Mesendoderm (in vitro differentiated cells): ENCODE data around the gene TAB2.

Source experiments
- DNase-seq: peaks from one replicate; pipeline ENCODE4 v3.0.0; 2013
- H2AK5ac ChIP-seq: 2 replicates; pipeline ENCODE4 v1.6.1; 2013; ENCODE audit warnings: low read length, inconsistent platforms
- H2BK120ac ChIP-seq: 2 replicates; pipeline ENCODE4 v1.6.1; 2013; ENCODE audit warnings: low read depth, mild to moderate bottlenecking, low read length, moderate library complexity, mixed read lengths
- H2BK15ac ChIP-seq: replicated peaks from 2 replicates; pipeline ENCODE4 v1.6.1; 2013; ENCODE audit warnings: low read depth, mild to moderate bottlenecking, moderate library complexity
- H2BK5ac ChIP-seq: 2 replicates; pipeline ENCODE4 v1.6.1; 2013; ENCODE audit warnings: low read length, inconsistent platforms
- H3K18ac ChIP-seq: 2 replicates; pipeline ENCODE4 v1.6.1; 2013; ENCODE audit warnings: mild to moderate bottlenecking, low read length, mixed read lengths
- H3K23ac ChIP-seq: one replicate; pipeline ENCODE4 v1.6.1; 2013; ENCODE audit warnings: low read length
- H3K27ac ChIP-seq: 2 replicates; pipeline ENCODE4 v1.5.1; 2013; ENCODE audit warnings: low read depth, mild to moderate bottlenecking, inconsistent platforms, low read length, moderate library complexity
- H3K27me3 ChIP-seq: 2 replicates; pipeline ENCODE4 v1.6.1; 2013; ENCODE audit warnings: low read length, control low read depth, mild to moderate bottlenecking, inconsistent platforms; ENCODE audit not compliant: insufficient read depth, poor library complexity
- H3K36me3 ChIP-seq: 2 replicates; pipeline ENCODE4 v1.6.1; 2013; ENCODE audit warnings: low read length, inconsistent platforms; ENCODE audit not compliant: control insufficient read depth, insufficient read depth
- H3K4ac ChIP-seq: one replicate; pipeline ENCODE4 v1.6.1; 2013; ENCODE audit warnings: low read depth, mild to moderate bottlenecking, low read length, moderate library complexity
- H3K4me1 ChIP-seq: 2 replicates; pipeline ENCODE4 v1.6.1; 2013; ENCODE audit warnings: low read depth, low read length, inconsistent platforms; ENCODE audit not compliant: control insufficient read depth
- H3K4me2 ChIP-seq: 2 replicates; pipeline ENCODE4 v1.6.1; 2013; ENCODE audit warnings: low read length
- H3K4me3 ChIP-seq: 2 replicates; pipeline ENCODE4 v1.5.1; 2013; ENCODE audit warnings: mild to moderate bottlenecking, low read length
- H3K56ac ChIP-seq: one replicate; pipeline ENCODE4 v1.6.1; 2013; ENCODE audit warnings: low read length
- H3K79me1 ChIP-seq: 2 replicates; pipeline ENCODE4 v1.6.1; 2013; ENCODE audit warnings: low read length, inconsistent platforms
- H3K79me2 ChIP-seq: 2 replicates; pipeline ENCODE4 v1.6.1; 2013; ENCODE audit warnings: mild to moderate bottlenecking, low read length; ENCODE audit not compliant: control insufficient read depth, insufficient read depth
- H3K9ac ChIP-seq: 2 replicates; pipeline ENCODE4 v1.6.1; 2013; ENCODE audit warnings: low read length, inconsistent platforms
- H4K5ac ChIP-seq: one replicate; pipeline ENCODE4 v1.6.1; 2013; ENCODE audit warnings: low read length
- H4K8ac ChIP-seq: one replicate; pipeline ENCODE4 v1.6.1; 2013; ENCODE audit warnings: low read depth, mild to moderate bottlenecking, control low read depth, low read length, moderate library complexity
- WGBS: extraction: QIAGEN DNeasy Blood & Tissue Kit; methylation state at CpG from one replicate; pipeline ENCODE4 v1.1.7; 2013; ENCODE audit warnings: low lambda C conversion rate, missing lambda C conversion rate; ENCODE audit not compliant: insufficient coverage; ENCODE audit errors: extremely low coverage; 5-methylcytosine and 5-hydroxymethylcytosine counted together

Gene TAB2

DNA sequence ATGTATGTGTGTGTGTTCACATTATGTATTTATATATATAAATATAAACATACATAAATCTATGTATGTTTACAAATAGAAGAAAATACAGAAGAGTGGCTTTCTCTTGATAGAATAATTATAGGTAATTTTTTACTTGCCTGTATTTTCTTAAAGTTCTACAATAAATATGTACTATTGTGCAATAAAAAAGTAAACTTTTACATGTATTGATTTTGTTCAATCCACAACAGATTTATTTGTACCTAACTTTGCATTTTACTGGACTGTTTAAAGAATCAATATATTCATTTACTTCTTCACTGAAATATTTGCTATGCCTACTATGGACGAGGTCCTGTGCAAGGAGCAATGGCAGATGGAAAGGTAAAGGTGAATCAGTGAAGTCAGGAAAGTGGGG is 14.0 kb upstream of the TAB2 start:
- Histone ChIP-seq H3K4me3 (no peak overlapping the region), H3K4ac (no peak overlapping the region), H2AK5ac (no peak overlapping the region), H3K27ac (no peak overlapping the region), H4K8ac (no peak overlapping the region), H3K27me3 (no peaks in the 10 kb centered on the region), H2BK15ac (no peak overlapping the region), H3K9ac (no peak overlapping the region), H4K5ac (no peak overlapping the region), H3K36me3 (no peaks in the 10 kb centered on the region), H2BK120ac (no peak overlapping the region), H3K18ac (no peak overlapping the region), H3K4me2 (no peak overlapping the region), H3K56ac (no peak overlapping the region), H3K79me1 (no peaks in the 10 kb centered on the region), H3K79me2 (no peaks in the 10 kb centered on the region), H3K23ac (no peak overlapping the region), H2BK5ac (no peak overlapping the region), H3K4me1 (no peaks in the 10 kb centered on the region)
- DNase-seq, result no peak
- no CpG with 5 or more reads among the region's 1 CpG for WGBS

DNA sequence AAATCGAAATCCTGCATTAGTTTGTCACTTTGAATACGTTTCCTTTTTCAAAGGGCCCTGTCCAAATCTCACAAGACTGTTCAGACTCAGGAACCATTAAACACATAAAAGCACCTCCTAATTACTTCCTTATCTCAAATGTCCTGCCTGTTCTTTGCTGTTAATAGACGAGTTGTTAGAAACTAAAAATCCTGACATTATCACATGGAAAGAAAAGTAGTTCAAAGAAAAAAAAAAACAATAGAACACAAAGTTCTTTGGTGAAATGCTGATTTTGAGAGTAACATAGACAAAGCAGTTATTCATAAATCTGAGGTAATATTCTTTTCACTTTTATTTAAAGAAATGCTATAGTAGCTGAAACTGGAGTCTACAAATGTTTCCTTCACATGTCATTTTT is 12.1 kb upstream of the TAB2 start:
- DNase-seq, result no peak
- no peaks in the 10 kb centered on the region for H3K36me3 ChIP-seq
- no peak overlapping the region for H3K4me3 ChIP-seq
- H4K8ac ChIP-seq, result no peak overlapping the region
- no peaks in the 10 kb centered on the region for H3K27me3 ChIP-seq
- no peak overlapping the region for H3K9ac ChIP-seq
- H3K79me1 ChIP-seq, result no peaks in the 10 kb centered on the region
- no CpG with 5 or more reads among the region's 3 CpGs for WGBS
- H4K5ac ChIP-seq, result no peak overlapping the region
- H3K4me2 ChIP-seq, result no peak overlapping the region
- no peak overlapping the region for H2BK15ac ChIP-seq
- no peaks in the 10 kb centered on the region for H3K79me2 ChIP-seq
- H3K18ac ChIP-seq, result no peak overlapping the region
- H3K4ac ChIP-seq, result no peak overlapping the region
- no peaks in the 10 kb centered on the region for H3K4me1 ChIP-seq
- H2BK5ac ChIP-seq, result no peak overlapping the region
- no peak overlapping the region for H3K23ac ChIP-seq
- H2AK5ac ChIP-seq, result no peak overlapping the region
- no peak overlapping the region for H2BK120ac ChIP-seq
- no peak overlapping the region for H3K56ac ChIP-seq
- H3K27ac ChIP-seq, result no peak overlapping the region

DNA sequence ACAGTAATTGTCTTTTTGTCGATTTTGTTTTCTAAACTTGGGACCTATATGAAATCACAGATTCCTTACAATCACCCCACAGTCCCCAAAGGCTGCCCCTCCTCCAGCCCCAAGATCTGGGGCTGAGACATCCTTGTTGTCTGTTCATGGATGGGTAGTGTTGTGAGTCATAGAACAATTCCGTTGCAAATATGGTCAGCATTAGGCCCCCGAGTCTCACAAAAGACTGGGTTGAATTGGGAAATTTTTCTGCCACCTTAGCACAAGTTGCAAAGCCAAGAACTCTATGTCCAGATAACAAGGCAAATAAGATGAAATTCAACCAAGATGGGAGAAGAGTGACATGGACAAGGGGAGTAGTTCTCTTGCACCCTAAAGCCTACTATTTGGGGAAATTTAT is 10.5 kb upstream of the TAB2 start:
- Histone ChIP-seq H3K27me3 (no peaks in the 10 kb centered on the region), H3K56ac (no peak overlapping the region), H3K36me3 (no peaks in the 10 kb centered on the region), H2BK15ac (no peak overlapping the region), H3K4me3 (no peak overlapping the region), H3K9ac (no peak overlapping the region), H3K79me1 (no peaks in the 10 kb centered on the region), H3K18ac (no peak overlapping the region), H4K8ac (no peak overlapping the region), H4K5ac (no peak overlapping the region), H2BK120ac (no peak overlapping the region), H3K23ac (no peak overlapping the region), H3K4me1 (no peaks in the 10 kb centered on the region), H3K4me2 (no peak overlapping the region), H2BK5ac (no peak overlapping the region), H3K27ac (no peak overlapping the region), H2AK5ac (no peak overlapping the region), H3K4ac (no peak overlapping the region), H3K79me2 (no peaks in the 10 kb centered on the region)
- DNase-seq, result no peak
- WGBS, result no CpG with 5 or more reads among the region's 3 CpGs

DNA sequence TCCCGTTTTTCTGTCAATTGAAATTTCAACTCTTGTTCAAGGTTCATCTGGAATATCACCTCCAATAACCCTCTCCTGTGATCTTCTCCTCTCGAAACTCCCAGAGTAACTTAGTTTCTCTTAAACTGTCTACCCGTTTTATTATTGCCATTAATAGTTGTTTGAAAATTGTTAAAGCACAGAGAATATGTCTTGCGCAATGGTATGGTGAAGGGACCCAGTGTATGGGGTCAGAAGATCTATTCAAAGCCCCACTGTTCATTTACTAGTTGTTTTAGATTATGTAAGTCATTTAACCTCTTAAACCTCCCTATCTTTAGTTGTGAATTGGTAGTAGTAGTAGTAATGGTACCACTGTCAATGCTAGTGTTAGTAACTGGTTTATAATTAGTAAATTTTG is 6.2 kb upstream of the TAB2 start:
- WGBS, result no CpG with 5 or more reads among the region's 4 CpGs
- Histone ChIP-seq H3K79me1 (no peaks in the 10 kb centered on the region), H3K18ac (no peak overlapping the region)

GRCh38 chr6:149311766-149312165 is 5.7 kb upstream of the TAB2 start:
- Histone ChIP-seq H4K8ac (no peak overlapping the region), H2BK120ac (no peak overlapping the region), H3K56ac (no peak overlapping the region), H3K36me3 (no peaks in the 10 kb centered on the region), H2BK15ac (no peak overlapping the region), H2BK5ac (no peak overlapping the region), H3K79me2 (no peaks in the 10 kb centered on the region), H2AK5ac (no peak overlapping the region), H3K4me2 (no peak overlapping the region), H3K9ac (no peak overlapping the region), H3K23ac (no peak overlapping the region), H3K4ac (no peak overlapping the region), H3K27ac (no peak overlapping the region), H3K4me3 (no peak overlapping the region), H4K5ac (no peak overlapping the region), H3K4me1 (no peaks in the 10 kb centered on the region), H3K18ac (no peak overlapping the region), H3K79me1 (no peaks in the 10 kb centered on the region), H3K27me3 (no peaks in the 10 kb centered on the region)
- no peak for DNase-seq
- WGBS, result no CpG with 5 or more reads among the region's 1 CpG

More for the DNA sequence above, 6.2 kb upstream of the TAB2 start:
- Histone ChIP-seq H2AK5ac (no peak overlapping the region), H4K8ac (no peak overlapping the region), H4K5ac (no peak overlapping the region), H3K9ac (no peak overlapping the region), H3K79me2 (no peaks in the 10 kb centered on the region), H3K27me3 (no peaks in the 10 kb centered on the region), H2BK5ac (no peak overlapping the region), H3K4me3 (no peak overlapping the region), H2BK120ac (no peak overlapping the region), H2BK15ac (no peak overlapping the region), H3K4me1 (no peaks in the 10 kb centered on the region), H3K4me2 (no peak overlapping the region), H3K56ac (no peak overlapping the region), H3K36me3 (no peaks in the 10 kb centered on the region), H3K4ac (no peak overlapping the region), H3K27ac (no peak overlapping the region), H3K23ac (no peak overlapping the region)
- DNase-seq, result no peak

GRCh38 chr6:149313070-149313469 is 4.4 kb upstream of the TAB2 start:
- Histone ChIP-seq H2AK5ac (no peak overlapping the region), H3K27me3 (no peaks in the 10 kb centered on the region), H2BK15ac (no peak overlapping the region), H2BK120ac (no peak overlapping the region), H3K79me2 (peaks cover 2% of the 10 kb centered on the region), H3K4me2 (no peak overlapping the region), H4K8ac (no peak overlapping the region), H3K23ac (no peak overlapping the region), H2BK5ac (no peak overlapping the region), H3K27ac (no peak overlapping the region), H3K4me1 (no peaks in the 10 kb centered on the region), H3K36me3 (no peaks in the 10 kb centered on the region), H3K9ac (no peak overlapping the region), H3K4ac (no peak overlapping the region), H3K79me1 (no peaks in the 10 kb centered on the region), H3K18ac (no peak overlapping the region), H3K56ac (no peak overlapping the region), H3K4me3 (no peak overlapping the region), H4K5ac (no peak overlapping the region)
- WGBS, result no CpG with 5 or more reads among the region's 5 CpGs
- no peak for DNase-seq
